Sigmoid colon (tissue), 7 donors: ENCODE measurements around the gene CBFA2T2. TPM values are rescaled to one million over a fixed set of nuclear protein-coding genes. Genes with fewer than 3 reads are reported as not detected.

ENCODE experiments used
- DNase-seq: peaks from one replicate; pipeline ENCODE4 v3.0.0-alpha.2; 2019
- H3K27ac ChIP-seq, 4 donors: fragments of 200-600 bp; sonication (generic); one replicate each; pipeline ENCODE4 v1.5.1; 2016 to 2019; ENCODE audit warnings: mild to moderate bottlenecking in 1 of 4
- H3K27me3 ChIP-seq, 3 donors: fragments of 200-600 bp; sonication (generic); one replicate each; pipeline ENCODE4 v1.5.1; 2019; ENCODE audit warnings: mild to moderate bottlenecking in 1 of 3
- H3K36me3 ChIP-seq, 4 donors: fragments of 200-600 bp; sonication (generic); one replicate each; pipeline ENCODE4 v1.5.1; 2016 to 2019
- H3K4me1 ChIP-seq, 4 donors: fragments of 200-600 bp; sonication (generic); one replicate each; pipeline ENCODE4 v1.5.1; 2017 to 2019
- H3K4me3 ChIP-seq, 4 donors: fragments of 200-600 bp; sonication (generic); one replicate each; pipeline ENCODE4 v1.5.1; 2017 to 2019; ENCODE audit warnings: mild to moderate bottlenecking in 2 of 4, moderate library complexity in 1 of 4
- H3K9me3 ChIP-seq, 4 donors: fragments of 200-600 bp in 3 of 4; sonication (generic) in 3 of 4; one replicate each; pipeline versions ENCODE4 v1.5.1 to v1.6.1; 2013 to 2019
- EP300 ChIP-seq, 4 donors: sonication (generic); formaldehyde crosslinking; IDR thresholded peaks; one replicate each; pipeline ENCODE4 v1.6.1; 2017; ENCODE audit warnings: antibody characterized with exemption in 4 of 4
- POLR2A ChIP-seq, 2 donors: fragments of 450-650 bp; IDR thresholded peaks; one replicate each; pipeline ENCODE4 v1.6.1; 2016; ENCODE audit warnings: antibody characterized with exemption in 2 of 2, mild to moderate bottlenecking in 2 of 2, moderate library complexity in 2 of 2
- POLR2AphosphoS5 ChIP-seq, 4 donors: sonication (generic); formaldehyde crosslinking; IDR thresholded peaks; one replicate each; pipeline ENCODE4 v1.6.1; 2017; ENCODE audit warnings: antibody characterized with exemption in 4 of 4
- WGBS, 2 donors: extraction: QIAGEN DNeasy Blood & Tissue Kit; methylation state at CpG; one replicate each; pipeline ENCODE4 v1.1.7; 2013; 5-methylcytosine and 5-hydroxymethylcytosine counted together
- intact Hi-C: fragments of 100-400 bp; cut with DNase I; formaldehyde crosslinking; loops from one replicate; pipeline ENCODE4 v1.15.1; 2023
- polyA plus RNA-seq, 3 donors: library from polyadenylated mRNA; stranded (reverse); fragments of 200-250 nt; gene quantifications; one replicate each; pipeline ENCODE4 v1.2.3, GENCODE V29; 2013
- total RNA-seq, 4 donors: library from RNA; depleted of rRNA; stranded (reverse); fragments of >200 nt; gene quantifications; one replicate each; pipeline ENCODE4 v1.1.0, GENCODE V29; 2016
- TF ChIP-seq, protein P1 (sequence below), 4 experiments: fragments of 450-650 bp in 3 of 4; fragments of 200-600 bp in 1 of 4; IDR thresholded peaks; one replicate each; pipeline ENCODE4 v1.5.1; 2016 to 2019; ENCODE audit warnings: antibody characterized with exemption in 4 of 4, mild to moderate bottlenecking in 3 of 4, moderate library complexity in 2 of 4
- donor health status: healthy with polysubstance abuse.
- donor health status: Bipolar disorder and iron deficiency.
- donor health status: healthy.

Gene CBFA2T2
- total and polyA plus RNA-seq, 7 donors: 5.4 to 26.0 (median 17.1) TPM

- TF ChIP-seq POLR2AphosphoS5 (IDR thresholded peaks at IDR 0.05): no peak
- TF ChIP-seq EP300 (IDR thresholded peaks at IDR 0.05): no peak
- TF ChIP-seq, protein P1, sequence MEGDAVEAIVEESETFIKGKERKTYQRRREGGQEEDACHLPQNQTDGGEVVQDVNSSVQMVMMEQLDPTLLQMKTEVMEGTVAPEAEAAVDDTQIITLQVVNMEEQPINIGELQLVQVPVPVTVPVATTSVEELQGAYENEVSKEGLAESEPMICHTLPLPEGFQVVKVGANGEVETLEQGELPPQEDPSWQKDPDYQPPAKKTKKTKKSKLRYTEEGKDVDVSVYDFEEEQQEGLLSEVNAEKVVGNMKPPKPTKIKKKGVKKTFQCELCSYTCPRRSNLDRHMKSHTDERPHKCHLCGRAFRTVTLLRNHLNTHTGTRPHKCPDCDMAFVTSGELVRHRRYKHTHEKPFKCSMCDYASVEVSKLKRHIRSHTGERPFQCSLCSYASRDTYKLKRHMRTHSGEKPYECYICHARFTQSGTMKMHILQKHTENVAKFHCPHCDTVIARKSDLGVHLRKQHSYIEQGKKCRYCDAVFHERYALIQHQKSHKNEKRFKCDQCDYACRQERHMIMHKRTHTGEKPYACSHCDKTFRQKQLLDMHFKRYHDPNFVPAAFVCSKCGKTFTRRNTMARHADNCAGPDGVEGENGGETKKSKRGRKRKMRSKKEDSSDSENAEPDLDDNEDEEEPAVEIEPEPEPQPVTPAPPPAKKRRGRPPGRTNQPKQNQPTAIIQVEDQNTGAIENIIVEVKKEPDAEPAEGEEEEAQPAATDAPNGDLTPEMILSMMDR (IDR thresholded peaks at IDR 0.05): no peak
- TF ChIP-seq POLR2A (IDR thresholded peaks at IDR 0.05): no peak
- H3K4me3 ChIP-seq: no peak overlapping the region
- no peaks in the 10 kb centered on the region for H3K9me3 ChIP-seq
- intact Hi-C loops: no loop called here
- peak overlapping the region in 1 of 4 donors; percentile 8 for H3K27ac ChIP-seq
- H3K36me3 ChIP-seq: no peaks in the 10 kb centered on the region
- peaks cover 0 to 23% (median 17%) of the 10 kb centered on the region in 4 donors for H3K4me1 ChIP-seq
- H3K27me3 ChIP-seq: no peaks in the 10 kb centered on the region
- no peak for DNase-seq
- 83 to 88% methylated on average over 5 of the region's 5 CpGs for WGBS, 2 donors
Measured at GRCh38 chr20:33518071-33518470, 28.2 kb downstream of the CBFA2T2 start.

- no peak for DNase-seq
- Histone ChIP-seq H3K4me3 (no peak overlapping the region), H3K36me3 (peaks cover 0 to 5% (median 0%) of the 10 kb centered on the region in 4 donors), H3K4me1 (peaks cover 0 to 16% (median 10%) of the 10 kb centered on the region in 4 donors), H3K9me3 (no peaks in the 10 kb centered on the region), H3K27me3 (no peaks in the 10 kb centered on the region), H3K27ac (no peak overlapping the region)
- TF ChIP-seq, protein P1 (IDR thresholded peaks at IDR 0.05): no peak
- TF ChIP-seq EP300 (IDR thresholded peaks at IDR 0.05): no peak
- no peak for TF ChIP-seq POLR2A (IDR thresholded peaks at IDR 0.05)
- no peak for TF ChIP-seq POLR2AphosphoS5 (IDR thresholded peaks at IDR 0.05)
- WGBS, 2 donors: 29 to 54% methylated on average over 1 of the region's 1 CpG
- intact Hi-C loops: no loop called here
Measured at GRCh38 chr20:33521461-33521860, 31.6 kb downstream of the CBFA2T2 start.

GRCh38 chr20:33522256-33522820 lies 32.4 kb downstream of the CBFA2T2 start:
- DNase-seq: no peak
- H3K4me1 ChIP-seq: peaks cover 0 to 8% (median 2%) of the 10 kb centered on the region in 4 donors
- no peak overlapping the region for H3K4me3 ChIP-seq
- H3K27ac ChIP-seq: no peak overlapping the region
- TF ChIP-seq POLR2AphosphoS5 (IDR thresholded peaks at IDR 0.05): no peak
- no peak for TF ChIP-seq EP300 (IDR thresholded peaks at IDR 0.05)
- TF ChIP-seq, protein P1 (IDR thresholded peaks at IDR 0.05): no peak
- TF ChIP-seq POLR2A (IDR thresholded peaks at IDR 0.05): no peak
- no peaks in the 10 kb centered on the region for H3K27me3 ChIP-seq
- no peaks in the 10 kb centered on the region for H3K9me3 ChIP-seq
- H3K36me3 ChIP-seq: peaks cover 0 to 5% (median 0%) of the 10 kb centered on the region in 4 donors
- 82% methylated on average over 3 of the region's 3 CpGs for WGBS, 2 donors
- intact Hi-C loops: no loop called here

- Histone ChIP-seq H3K4me1 (no peaks in the 10 kb centered on the region), H3K27ac (no peak overlapping the region), H3K27me3 (no peaks in the 10 kb centered on the region), H3K9me3 (no peaks in the 10 kb centered on the region), H3K36me3 (peaks cover 0 to 5% (median 0%) of the 10 kb centered on the region in 4 donors), H3K4me3 (no peak overlapping the region)
- intact Hi-C loops: no loop called here
- 59 to 60% methylated on average over 3 of the region's 3 CpGs for WGBS, 2 donors
- DNase-seq: no peak
- TF ChIP-seq EP300 (IDR thresholded peaks at IDR 0.05) (no peak), POLR2A (IDR thresholded peaks at IDR 0.05) (no peak), POLR2AphosphoS5 (IDR thresholded peaks at IDR 0.05) (no peak)
- TF ChIP-seq, protein P1 (IDR thresholded peaks at IDR 0.05): no peak
Measured at GRCh38 chr20:33524261-33524660, 34.4 kb downstream of the CBFA2T2 start.

GRCh38 chr20:33526769-33527168 lies 36.9 kb downstream of the CBFA2T2 start:
- H3K27ac ChIP-seq: no peak overlapping the region
- intact Hi-C loops: no loop called here
- no peaks in the 10 kb centered on the region for H3K27me3 ChIP-seq
- no peak for TF ChIP-seq POLR2A (IDR thresholded peaks at IDR 0.05)
- TF ChIP-seq, protein P1 (IDR thresholded peaks at IDR 0.05): no peak
- no peak for TF ChIP-seq EP300 (IDR thresholded peaks at IDR 0.05)
- TF ChIP-seq POLR2AphosphoS5 (IDR thresholded peaks at IDR 0.05): no peak
- peaks cover 0 to 20% (median 14%) of the 10 kb centered on the region in 4 donors for H3K4me1 ChIP-seq
- WGBS, 2 donors: 13 to 49% methylated on average over 2 of the region's 2 CpGs
- H3K4me3 ChIP-seq: no peak overlapping the region
- no peak for DNase-seq
- H3K9me3 ChIP-seq: no peaks in the 10 kb centered on the region
- peaks cover 0 to 5% (median 0%) of the 10 kb centered on the region in 4 donors for H3K36me3 ChIP-seq
